ENCODE results near the gene CHST12. TPM values are rescaled to one million over a fixed set of nuclear protein-coding genes. Genes with fewer than 3 reads are reported as not detected.

Gene CHST12
- total and polyA plus RNA-seq, 12 donors, result 2.5 to 31.2 (median 19.4) TPM

- H3K27me3 ChIP-seq, result no peaks in the 10 kb centered on the region
- intact Hi-C loops (cut with DNase I), result no loop called here
- H3K27ac ChIP-seq, result no peak overlapping the region
- TF ChIP-seq CTCF (IDR thresholded peaks at IDR 0.05), result no peak
- TF ChIP-seq POLR2A (IDR thresholded peaks at IDR 0.05), result no peak
- H3K9me3 ChIP-seq (replicated peaks in 1 of 3), result no peaks in the 10 kb centered on the region
- H3K36me3 ChIP-seq (replicated peaks in 1 of 2), result no peaks in the 10 kb centered on the region
- WGBS, 4 donors, result 70 to 78% (median 72%) methylated on average over 5 of the region's 5 CpGs
- DNase-seq, result no peak
- no peak overlapping the region for H3K4me3 ChIP-seq
- peaks cover 0 to 5% of the 10 kb centered on the region in 2 donors for H3K4me1 ChIP-seq (replicated peaks in 1 of 2)
Observed at GRCh38 chr7:2483494-2483893, 80.1 kb downstream of the CHST12 start.

- no peaks in the 10 kb centered on the region for H3K27me3 ChIP-seq
- no peak for TF ChIP-seq POLR2A (IDR thresholded peaks at IDR 0.05)
- TF ChIP-seq CTCF (IDR thresholded peaks at IDR 0.05), result no peak
- 75 to 88% (median 82%) methylated on average over 12 of the region's 12 CpGs for WGBS, 4 donors
- intact Hi-C loops (cut with DNase I), result no loop called here
- no peaks in the 10 kb centered on the region for H3K9me3 ChIP-seq (replicated peaks in 1 of 3)
- no peaks in the 10 kb centered on the region for H3K36me3 ChIP-seq (replicated peaks in 1 of 2)
- H3K4me1 ChIP-seq (replicated peaks in 1 of 2), result no peaks in the 10 kb centered on the region
- H3K27ac ChIP-seq, result no peak overlapping the region
- H3K4me3 ChIP-seq, result no peak overlapping the region
- no peak for DNase-seq
Observed at GRCh38 chr7:2484868-2485267, 81.5 kb downstream of the CHST12 start.

GRCh38 chr7:2487586-2488271 lies 84.3 kb downstream of the CHST12 start:
- Histone ChIP-seq H3K36me3 (replicated peaks in 1 of 2) (no peaks in the 10 kb centered on the region), H3K9me3 (replicated peaks in 1 of 3) (no peaks in the 10 kb centered on the region), H3K4me1 (replicated peaks in 1 of 2) (no peaks in the 10 kb centered on the region), H3K27ac (peak overlapping the region in 2 of 5 donors; percentile 13 to 66), H3K4me3 (no peak overlapping the region), H3K27me3 (no peaks in the 10 kb centered on the region)
- TF ChIP-seq POLR2A (IDR thresholded peaks at IDR 0.05) (no peak), CTCF (IDR thresholded peaks at IDR 0.05) (no peak)
- 42 to 61% (median 55%) methylated on average over 7 to 14 of the region's 14 CpGs for WGBS, 4 donors
- DNase-seq, result peak in 1 of 7 donors; percentile 25
- intact Hi-C loops (cut with DNase I), result no loop called here

- Histone ChIP-seq H3K4me1 (replicated peaks in 1 of 2) (no peaks in the 10 kb centered on the region), H3K27me3 (no peaks in the 10 kb centered on the region), H3K9me3 (replicated peaks in 1 of 3) (no peaks in the 10 kb centered on the region), H3K27ac (peak overlapping the region in 2 of 5 donors; percentile 13 to 66), H3K36me3 (replicated peaks in 1 of 2) (no peaks in the 10 kb centered on the region), H3K4me3 (no peak overlapping the region)
- TF ChIP-seq CTCF (IDR thresholded peaks at IDR 0.05) (no peak), POLR2A (IDR thresholded peaks at IDR 0.05) (no peak)
- WGBS, 4 donors, result 58 to 72% (median 65%) methylated on average over 5 to 8 of the region's 8 CpGs
- DNase-seq, result peak in 4 of 7 donors; percentile 17 to 67 (median 38)
- intact Hi-C loops (cut with DNase I), result no loop called here
Observed at GRCh38 chr7:2488272-2488645, 84.8 kb downstream of the CHST12 start.

Measured in adrenal gland (tissue), 12 donors.